ENCODE results near the gene TMEM134. TPM values are rescaled to one million over a fixed set of nuclear protein-coding genes. Genes with fewer than 3 reads are reported as not detected.
"Not testable (repeated sequence)": the region's sequence is repeated elsewhere in the genome, so short reads cannot be mapped to it uniquely, and the experiment has no call there.

Gene TMEM134
- total RNA-seq, 1 donor: 30.4 TPM

GRCh38 chr11:67428052-67429001, 40.7 kb downstream of the TMEM134 start, which contains the start of gene RPS6KB2:
Gene RPS6KB2, plus strand, starts transcription at chr11:67428494. Its CDS starts 52 bp downstream, at chr11:67428546.
- peak; percentile 96 to 98 (median 98) for DNase-seq (ENCODE audit: low read depth in 2 of 3, low spot score in 2 of 3)

- DNase-seq (ENCODE audit: low read depth in 2 of 3, low spot score in 2 of 3): not testable (repeated sequence)
Observed at GRCh38 chr11:67427364-67427859, 41.6 kb downstream of the TMEM134 start.

- no peak for DNase-seq (ENCODE audit: low read depth in 2 of 3, low spot score in 2 of 3)
Observed at GRCh38 chr11:67423891-67424613, 45.0 kb downstream of the TMEM134 start.

- DNase-seq (ENCODE audit: low read depth in 2 of 3, low spot score in 2 of 3): no peak
Observed at GRCh38 chr11:67423466-67423865, 45.6 kb downstream of the TMEM134 start.

GRCh38 chr11:67422891-67423290, 46.2 kb downstream of the TMEM134 start:
- DNase-seq (ENCODE audit: low read depth in 2 of 3, low spot score in 2 of 3): no peak

GRCh38 chr11:67421430-67422031, 47.5 kb downstream of the TMEM134 start:
- no peak for DNase-seq (ENCODE audit: low read depth in 2 of 3, low spot score in 2 of 3)

GRCh38 chr11:67420646-67421429, 48.2 kb downstream of the TMEM134 start:
- peak; percentile 95 to 96 (median 95) for DNase-seq (ENCODE audit: low read depth in 2 of 3, low spot score in 2 of 3)

GRCh38 chr11:67420147-67420645, 48.9 kb downstream of the TMEM134 start:
- no peak for DNase-seq (ENCODE audit: low read depth in 2 of 3, low spot score in 2 of 3)

GRCh38 chr11:67419325-67420049, 49.6 kb downstream of the TMEM134 start:
- no peak for DNase-seq (ENCODE audit: low read depth in 2 of 3, low spot score in 2 of 3)

GRCh38 chr11:67418476-67419281, 50.4 kb downstream of the TMEM134 start:
- peak in 2 of 3 donors; percentile 70 to 86 for DNase-seq (ENCODE audit: low read depth in 2 of 3, low spot score in 2 of 3)

GRCh38 chr11:67417425-67417824, 51.6 kb downstream of the TMEM134 start:
- DNase-seq (ENCODE audit: low read depth in 2 of 3, low spot score in 2 of 3): no peak

GRCh38 chr11:67416416-67417335, 52.4 kb downstream of the TMEM134 start:
- peak in 2 of 3 donors; percentile 58 to 67 for DNase-seq (ENCODE audit: low read depth in 2 of 3, low spot score in 2 of 3)

- no peak for DNase-seq (ENCODE audit: low read depth in 2 of 3, low spot score in 2 of 3)
Observed at GRCh38 chr11:67415501-67416304, 53.3 kb downstream of the TMEM134 start, which contains the start of gene CARNS1. Gene CARNS1, plus strand, starts transcription at chr11:67415678. Its CDS starts 522 bp downstream, at chr11:67416200.

- DNase-seq (ENCODE audit: low read depth in 2 of 3, low spot score in 2 of 3): no peak
Observed at GRCh38 chr11:67413266-67413849, 55.7 kb downstream of the TMEM134 start.

- DNase-seq (ENCODE audit: low read depth in 2 of 3, low spot score in 2 of 3): no peak
Observed at GRCh38 chr11:67412495-67413179, 56.4 kb downstream of the TMEM134 start.
